ENCODE measurements around the gene NLGN2.

GRCh38 chr17:7367918-7368598, 39.6 kb upstream of the NLGN2 start:
- TF ChIP-seq CTCF (IDR thresholded peaks at IDR 0.05) (no peak), POLR2A (IDR thresholded peaks at IDR 0.05) (no peak), EP300 (IDR thresholded peaks at IDR 0.05) (no peak)
